K562 treated with DMSO at 1 percent for 48 hours (cell line): ENCODE data around the gene PLEKHO1. TPM values are rescaled to one million over a fixed set of nuclear protein-coding genes. Genes with fewer than 3 reads are reported as not detected.

ENCODE experiments used
- total RNA-seq: library from RNA; unstranded; fragments of 300-600 nt; gene quantifications from 2 replicates; pipeline ENCODE4 v1.2.3, GENCODE V29; 2022; ENCODE audit warnings: low replicate concordance; ENCODE audit errors: extremely low read depth

The PLEKHO1 gene
- total RNA-seq: not detected in 2 replicates

DNA sequence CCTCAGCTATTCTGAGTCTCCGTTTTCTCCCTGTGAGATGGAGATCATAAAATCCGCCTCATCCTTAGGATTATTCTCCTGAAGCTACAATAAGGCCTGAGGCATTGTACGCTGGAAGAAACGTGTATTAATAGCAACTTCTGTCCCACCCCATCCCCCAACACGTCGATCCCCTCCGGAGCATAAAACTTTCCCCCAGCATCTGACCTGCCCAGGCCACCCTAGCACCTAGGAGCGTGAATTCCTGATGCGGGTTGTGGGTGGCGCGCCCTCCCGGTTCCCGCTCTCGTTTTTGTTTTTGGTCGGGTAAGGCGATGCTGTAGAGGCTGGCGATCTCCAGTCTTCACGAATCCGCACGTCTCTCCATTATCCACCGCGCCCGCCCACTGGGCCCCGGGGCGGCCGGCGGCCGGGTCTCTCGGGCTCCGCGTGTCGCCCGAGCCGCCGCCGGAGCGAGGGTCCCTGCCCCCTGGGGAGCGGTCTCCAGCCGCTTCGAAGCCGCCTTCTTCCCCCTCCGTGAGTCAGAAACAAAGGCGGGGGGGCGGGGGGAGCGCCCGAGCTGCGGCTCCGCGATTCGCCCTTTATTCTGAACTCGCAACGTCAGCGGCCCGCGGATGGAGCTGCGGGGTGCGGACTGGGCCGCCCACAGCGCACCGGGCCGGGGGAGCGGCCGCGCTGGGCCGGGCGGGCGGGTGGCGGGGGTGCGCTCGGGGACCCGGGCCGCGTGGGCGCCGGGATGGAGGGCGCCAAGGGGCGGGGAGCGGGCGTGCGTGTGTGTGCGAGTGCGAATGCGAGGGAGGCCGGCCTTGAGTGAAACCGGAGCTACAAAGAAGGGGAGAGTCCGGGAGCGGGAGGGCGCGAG is at the start of gene PLEKHO1:
TSS of gene PLEKHO1 (plus strand) at position 646 of the 862 bp plus-strand sequence. CDS start 342 bp downstream, outside the sequence.

Other genes with a start within 250 kb of the PLEKHO1 start
- gene SV2A, start 232.1 kb upstream of the PLEKHO1 start, total RNA-seq: not detected in 2 replicates
- gene SF3B4, start 222.1 kb upstream of the PLEKHO1 start, total RNA-seq: not detected in 2 replicates
- not detected in 2 replicates for gene MTMR11, start 213.0 kb upstream of the PLEKHO1 start, total RNA-seq
- gene OTUD7B, start 139.2 kb upstream of the PLEKHO1 start, total RNA-seq: not detected in 2 replicates
- gene VPS45, start 82.1 kb upstream of the PLEKHO1 start, total RNA-seq: not detected in 2 replicates
- not detected in 2 replicates for gene ANP32E, start 86.2 kb downstream of the PLEKHO1 start, total RNA-seq
- gene CA14, start 107.9 kb downstream of the PLEKHO1 start, total RNA-seq: not detected in 2 replicates
- not detected in 2 replicates for gene APH1A, start 119.1 kb downstream of the PLEKHO1 start, total RNA-seq
- gene C1orf54, start 122.9 kb downstream of the PLEKHO1 start, total RNA-seq: not detected in 2 replicates
- gene CIART, start 132.6 kb downstream of the PLEKHO1 start, total RNA-seq: not detected in 2 replicates
- gene MRPS21, start 143.9 kb downstream of the PLEKHO1 start, total RNA-seq: not detected in 2 replicates
- not detected in 2 replicates for gene PRPF3, start 171.6 kb downstream of the PLEKHO1 start, total RNA-seq
- not detected in 2 replicates for gene RPRD2, start 214.2 kb downstream of the PLEKHO1 start, total RNA-seq